ENCODE results near the gene PGAP6. TPM values are rescaled to one million over a fixed set of nuclear protein-coding genes. Genes with fewer than 3 reads are reported as not detected.

Gene PGAP6
- polyA plus RNA-seq, 2 of the 4 experiments (the other 2 are of a cell fraction) = 25.9 to 38.1 TPM

DNA sequence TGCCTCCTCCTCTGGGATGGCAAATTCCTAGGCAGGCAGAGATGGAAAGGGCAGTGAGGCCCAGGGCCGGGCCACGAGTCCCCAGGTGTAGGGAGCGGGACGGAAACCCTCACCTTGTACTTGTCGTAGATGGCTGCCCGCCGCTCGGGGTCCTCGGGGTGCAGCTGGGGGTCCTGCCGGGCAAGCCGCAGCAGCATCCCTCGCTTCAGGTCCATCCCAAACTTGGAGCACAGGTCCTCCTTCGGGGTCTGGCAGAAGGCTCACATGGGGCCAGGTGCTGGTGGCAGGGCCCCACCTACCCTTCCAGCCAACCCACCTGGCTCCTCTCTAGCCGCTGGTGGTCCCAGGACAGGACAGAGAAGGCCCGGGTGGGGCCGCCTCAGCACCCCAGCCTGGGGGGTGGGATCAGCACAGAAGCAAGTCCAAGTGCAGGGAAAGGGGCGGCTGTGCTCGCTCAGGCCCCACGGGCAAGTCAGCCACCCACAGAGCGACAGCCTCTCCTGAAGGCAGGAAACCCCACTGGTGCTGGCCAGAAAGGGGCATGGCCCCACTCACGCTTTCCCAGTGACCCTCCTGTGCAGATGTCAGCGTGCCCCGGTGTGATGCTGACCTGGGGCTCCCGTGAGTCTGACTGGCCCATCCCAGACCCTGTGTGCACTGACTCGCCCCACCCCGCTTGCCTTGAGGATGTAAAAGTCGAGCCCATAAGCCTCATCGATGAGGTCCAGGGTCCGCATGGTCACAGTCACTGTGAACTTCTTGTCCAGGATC lies 13.2 kb downstream of the PGAP6 start:
- no peak for FAIRE-seq
- ChIA-PET CTCF (interaction anchor here (1.1 to 7.6 kb wide), 5 partner anchors 18 to 303 kb away, joined by 3 to 76 read pairs (median 6); partner anchors contain the start of gene AXIN1), POLR2A (no interaction called here)
- H3K4me2 ChIP-seq = no peak overlapping the region
- H3K27ac ChIP-seq = no peak overlapping the region
- TF ChIP-seq PHF8 (IDR thresholded peaks at IDR 0.05; ENCODE audit: borderline replicate concordance, low read depth) (no peak), HOXB13 (CRISPR knock-in tag; IDR thresholded peaks at IDR 0.05; ENCODE audit: low read depth) (no peak), RFX5 (IDR thresholded peaks at IDR 0.05) (no peak), KDM1A (IDR thresholded peaks at IDR 0.05; ENCODE audit: low read depth) (no peak), RARB (CRISPR knock-in tag; IDR thresholded peaks at IDR 0.05) (no peak), SREBF2 (IDR thresholded peaks at IDR 0.05) (no peak), NR3C1 (IDR thresholded peaks at IDR 0.05) (no peak), FOSL2 (IDR thresholded peaks at IDR 0.05) (no peak), FOSL2 (CRISPR knock-in tag; IDR thresholded peaks at IDR 0.05) (no peak)
- TF ChIP-seq, protein P1, sequence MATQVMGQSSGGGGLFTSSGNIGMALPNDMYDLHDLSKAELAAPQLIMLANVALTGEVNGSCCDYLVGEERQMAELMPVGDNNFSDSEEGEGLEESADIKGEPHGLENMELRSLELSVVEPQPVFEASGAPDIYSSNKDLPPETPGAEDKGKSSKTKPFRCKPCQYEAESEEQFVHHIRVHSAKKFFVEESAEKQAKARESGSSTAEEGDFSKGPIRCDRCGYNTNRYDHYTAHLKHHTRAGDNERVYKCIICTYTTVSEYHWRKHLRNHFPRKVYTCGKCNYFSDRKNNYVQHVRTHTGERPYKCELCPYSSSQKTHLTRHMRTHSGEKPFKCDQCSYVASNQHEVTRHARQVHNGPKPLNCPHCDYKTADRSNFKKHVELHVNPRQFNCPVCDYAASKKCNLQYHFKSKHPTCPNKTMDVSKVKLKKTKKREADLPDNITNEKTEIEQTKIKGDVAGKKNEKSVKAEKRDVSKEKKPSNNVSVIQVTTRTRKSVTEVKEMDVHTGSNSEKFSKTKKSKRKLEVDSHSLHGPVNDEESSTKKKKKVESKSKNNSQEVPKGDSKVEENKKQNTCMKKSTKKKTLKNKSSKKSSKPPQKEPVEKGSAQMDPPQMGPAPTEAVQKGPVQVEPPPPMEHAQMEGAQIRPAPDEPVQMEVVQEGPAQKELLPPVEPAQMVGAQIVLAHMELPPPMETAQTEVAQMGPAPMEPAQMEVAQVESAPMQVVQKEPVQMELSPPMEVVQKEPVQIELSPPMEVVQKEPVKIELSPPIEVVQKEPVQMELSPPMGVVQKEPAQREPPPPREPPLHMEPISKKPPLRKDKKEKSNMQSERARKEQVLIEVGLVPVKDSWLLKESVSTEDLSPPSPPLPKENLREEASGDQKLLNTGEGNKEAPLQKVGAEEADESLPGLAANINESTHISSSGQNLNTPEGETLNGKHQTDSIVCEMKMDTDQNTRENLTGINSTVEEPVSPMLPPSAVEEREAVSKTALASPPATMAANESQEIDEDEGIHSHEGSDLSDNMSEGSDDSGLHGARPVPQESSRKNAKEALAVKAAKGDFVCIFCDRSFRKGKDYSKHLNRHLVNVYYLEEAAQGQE (IDR thresholded peaks at IDR 0.05) = no peak
- TF ChIP-seq, protein P2, sequence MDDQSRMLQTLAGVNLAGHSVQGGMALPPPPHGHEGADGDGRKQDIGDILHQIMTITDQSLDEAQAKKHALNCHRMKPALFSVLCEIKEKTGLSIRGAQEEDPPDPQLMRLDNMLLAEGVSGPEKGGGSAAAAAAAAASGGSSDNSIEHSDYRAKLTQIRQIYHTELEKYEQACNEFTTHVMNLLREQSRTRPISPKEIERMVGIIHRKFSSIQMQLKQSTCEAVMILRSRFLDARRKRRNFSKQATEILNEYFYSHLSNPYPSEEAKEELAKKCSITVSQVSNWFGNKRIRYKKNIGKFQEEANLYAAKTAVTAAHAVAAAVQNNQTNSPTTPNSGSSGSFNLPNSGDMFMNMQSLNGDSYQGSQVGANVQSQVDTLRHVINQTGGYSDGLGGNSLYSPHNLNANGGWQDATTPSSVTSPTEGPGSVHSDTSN (IDR thresholded peaks at IDR 0.05) = no peak
- H3K4me1 ChIP-seq = peaks cover 17% of the 10 kb centered on the region; the same call in 2 of the 3 replicates
- no peak overlapping the region for H3K4me3 ChIP-seq
- WGBS (ENCODE audit: missing lambda C conversion rate) = 95% methylated on average over 24 of the region's 29 CpGs
- ATAC-seq = no peak
- no peaks in the 10 kb centered on the region for H3K9me3 ChIP-seq
- no peak for DNase-seq (ENCODE audit: low read depth in 1 of 2, low spot score in 1 of 2)

DNA sequence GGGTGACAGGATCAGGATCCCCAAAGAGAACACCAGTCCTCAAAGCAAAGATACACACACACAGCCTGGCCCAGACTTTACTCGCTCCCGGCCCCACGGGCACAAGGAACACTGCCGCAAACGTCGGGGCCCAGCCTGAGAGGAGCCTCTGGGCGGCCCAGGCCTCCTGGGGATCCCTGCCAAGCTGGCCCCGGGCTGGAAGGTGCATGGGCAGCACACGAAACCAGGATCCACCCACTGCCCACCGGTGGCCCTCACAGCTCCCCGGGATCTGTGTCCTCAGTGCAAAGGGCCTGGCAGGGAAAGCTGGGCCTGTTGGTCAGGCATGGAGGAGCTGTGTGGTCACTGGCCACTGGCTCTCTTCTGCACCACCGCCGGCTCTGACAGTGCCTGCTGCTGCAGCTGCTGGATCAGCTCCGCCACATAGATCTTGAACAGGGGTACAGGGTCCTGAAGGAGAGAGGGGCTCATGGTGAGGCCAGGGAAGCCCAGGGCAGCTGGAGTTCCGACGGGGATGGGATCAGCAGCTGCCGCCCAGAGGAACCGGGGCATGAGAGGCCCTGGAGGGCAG lies 14.4 kb downstream of the PGAP6 start:
- DNase-seq (ENCODE audit: low read depth in 1 of 2, low spot score in 1 of 2) (no peak), ATAC-seq (no peak), FAIRE-seq (no peak)
- no peak overlapping the region for H3K4me3 ChIP-seq
- WGBS (ENCODE audit: missing lambda C conversion rate) = 90% methylated on average over 15 of the region's 18 CpGs
- CTCF ChIA-PET = interaction anchor here (0.6 to 7.6 kb wide), 7 partner anchors 17 to 302 kb away, joined by 3 to 76 read pairs (median 4); partner anchors contain the start of gene AXIN1
- no peaks in the 10 kb centered on the region for H3K9me3 ChIP-seq
- no peak overlapping the region for H3K4me2 ChIP-seq
- no peak overlapping the region for H3K27ac ChIP-seq
- POLR2A ChIA-PET = no interaction called here
- H3K4me1 ChIP-seq = peaks cover 19% of the 10 kb centered on the region
- TF ChIP-seq EP300 (IDR thresholded peaks at IDR 0.05) = no peak
- TF ChIP-seq RFX5 (IDR thresholded peaks at IDR 0.05) = no peak
- no peak for TF ChIP-seq ZFP36 (IDR thresholded peaks at IDR 0.05; ENCODE audit: borderline replicate concordance, partially characterized antibody)
- TF ChIP-seq, protein P3, sequence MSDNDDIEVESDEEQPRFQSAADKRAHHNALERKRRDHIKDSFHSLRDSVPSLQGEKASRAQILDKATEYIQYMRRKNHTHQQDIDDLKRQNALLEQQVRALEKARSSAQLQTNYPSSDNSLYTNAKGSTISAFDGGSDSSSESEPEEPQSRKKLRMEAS (IDR thresholded peaks at IDR 0.05) = no peak
- TF ChIP-seq CBX8 (IDR thresholded peaks at IDR 0.05) = no peak
- no peak for TF ChIP-seq RCOR1 (IDR thresholded peaks at IDR 0.05; ENCODE audit: low read depth, low read length)
- TF ChIP-seq BHLHE40 (IDR thresholded peaks at IDR 0.05; ENCODE audit: low read depth, low read length) = no peak

DNA sequence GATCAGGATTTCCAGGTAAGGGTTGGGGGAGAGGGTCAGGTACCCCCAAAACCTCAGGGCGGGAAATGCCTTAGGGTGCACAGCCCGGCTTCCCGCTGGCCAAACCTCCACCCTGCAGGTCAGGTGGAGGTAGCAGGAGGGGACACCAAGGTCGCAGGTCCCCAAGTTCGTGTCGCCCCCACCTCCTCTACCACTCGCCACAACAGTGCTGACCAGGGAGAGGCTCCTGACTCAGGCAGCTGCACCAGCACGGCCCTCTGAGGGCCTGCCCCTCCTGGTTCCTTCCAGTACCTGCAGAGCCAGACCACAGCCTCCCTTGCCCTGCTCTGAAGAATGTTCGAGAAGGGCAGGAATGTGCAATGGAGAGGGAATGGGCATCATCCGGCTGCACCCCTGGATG lies 15.3 kb downstream of the PGAP6 start:
- Histone ChIP-seq H3K27ac (no peak overlapping the region), H3K4me1 (peaks cover 24% of the 10 kb centered on the region), H3K4me3 (no peak overlapping the region), H3K4me2 (no peak overlapping the region), H3K9me3 (no peaks in the 10 kb centered on the region)
- FAIRE-seq = no peak
- ChIA-PET CTCF (interaction anchor here (0.8 to 7.6 kb wide), 5 partner anchors 16 to 301 kb away, joined by 3 to 76 read pairs (median 10); partner anchors contain the start of gene AXIN1), POLR2A (no interaction called here)
- WGBS (ENCODE audit: missing lambda C conversion rate) = 87% methylated on average over 10 of the region's 10 CpGs
- no peak for ATAC-seq
- no peak for DNase-seq (ENCODE audit: low read depth in 1 of 2, low spot score in 1 of 2)
- no peak for TF ChIP-seq RCOR1 (IDR thresholded peaks at IDR 0.05; ENCODE audit: low read depth, low read length)
- no peak for TF ChIP-seq JUN (IDR thresholded peaks at IDR 0.05)
- TF ChIP-seq CBX2 (IDR thresholded peaks at IDR 0.05; ENCODE audit: borderline replicate concordance, low read depth) = no peak
- TF ChIP-seq RNF2 (IDR thresholded peaks at IDR 0.05; ENCODE audit: borderline replicate concordance, low read depth) = no peak
- no peak for TF ChIP-seq NFE2L2 (conservative IDR thresholded peaks at IDR 0.05; ENCODE audit: low read length)
- no peak for TF ChIP-seq ZFP36 (IDR thresholded peaks at IDR 0.05; ENCODE audit: borderline replicate concordance, partially characterized antibody)
- no peak for TF ChIP-seq KDM1A (IDR thresholded peaks at IDR 0.05; ENCODE audit: low read depth)
- TF ChIP-seq HOXB13 (CRISPR knock-in tag; IDR thresholded peaks at IDR 0.05; ENCODE audit: low read depth) = no peak
- TF ChIP-seq, protein P4, sequence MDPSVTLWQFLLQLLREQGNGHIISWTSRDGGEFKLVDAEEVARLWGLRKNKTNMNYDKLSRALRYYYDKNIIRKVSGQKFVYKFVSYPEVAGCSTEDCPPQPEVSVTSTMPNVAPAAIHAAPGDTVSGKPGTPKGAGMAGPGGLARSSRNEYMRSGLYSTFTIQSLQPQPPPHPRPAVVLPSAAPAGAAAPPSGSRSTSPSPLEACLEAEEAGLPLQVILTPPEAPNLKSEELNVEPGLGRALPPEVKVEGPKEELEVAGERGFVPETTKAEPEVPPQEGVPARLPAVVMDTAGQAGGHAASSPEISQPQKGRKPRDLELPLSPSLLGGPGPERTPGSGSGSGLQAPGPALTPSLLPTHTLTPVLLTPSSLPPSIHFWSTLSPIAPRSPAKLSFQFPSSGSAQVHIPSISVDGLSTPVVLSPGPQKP (IDR thresholded peaks at IDR 0.05; ENCODE audit: low read depth, low read length) = no peak
- TF ChIP-seq, protein P5, sequence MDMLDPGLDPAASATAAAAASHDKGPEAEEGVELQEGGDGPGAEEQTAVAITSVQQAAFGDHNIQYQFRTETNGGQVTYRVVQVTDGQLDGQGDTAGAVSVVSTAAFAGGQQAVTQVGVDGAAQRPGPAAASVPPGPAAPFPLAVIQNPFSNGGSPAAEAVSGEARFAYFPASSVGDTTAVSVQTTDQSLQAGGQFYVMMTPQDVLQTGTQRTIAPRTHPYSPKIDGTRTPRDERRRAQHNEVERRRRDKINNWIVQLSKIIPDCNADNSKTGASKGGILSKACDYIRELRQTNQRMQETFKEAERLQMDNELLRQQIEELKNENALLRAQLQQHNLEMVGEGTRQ (IDR thresholded peaks at IDR 0.05) = no peak
